HG02642 (cell line): ENCODE measurements around the gene CTDSPL.

Experiments used
- ATAC-seq: cut with Tn5 transposase; IDR thresholded peaks from one replicate; pipeline ENCODE4 v1.9.1; 2021; ENCODE audit warnings: mild to moderate bottlenecking; ENCODE audit not compliant: unreplicated experiment, poor library complexity

Gene CTDSPL

GRCh38 chr3:37909067-37909911 is 47.6 kb downstream of the CTDSPL start:
- ATAC-seq: no peak

- no peak for ATAC-seq
These were observed 49.2 kb downstream of the CTDSPL start for GRCh38 chr3:37910671-37911400.

GRCh38 chr3:37912052-37912733 is 50.5 kb downstream of the CTDSPL start:
- no peak for ATAC-seq

- no peak for ATAC-seq
These were observed 51.8 kb downstream of the CTDSPL start for GRCh38 chr3:37913522-37913921.

- ATAC-seq: no peak
These were observed 55.0 kb downstream of the CTDSPL start for GRCh38 chr3:37916685-37917084.

- no peak for ATAC-seq
These were observed 56.9 kb downstream of the CTDSPL start for GRCh38 chr3:37918627-37919026.

GRCh38 chr3:37920156-37920699 is 58.5 kb downstream of the CTDSPL start:
- no peak for ATAC-seq

- no peak for ATAC-seq
These were observed 59.3 kb downstream of the CTDSPL start for GRCh38 chr3:37921025-37921424.

- no peak for ATAC-seq
These were observed 61.3 kb downstream of the CTDSPL start for GRCh38 chr3:37922721-37923568.

GRCh38 chr3:37923569-37924040 is 61.9 kb downstream of the CTDSPL start:
- no peak for ATAC-seq

GRCh38 chr3:37924453-37924852 is 62.8 kb downstream of the CTDSPL start:
- no peak for ATAC-seq

- no peak for ATAC-seq
These were observed 63.5 kb downstream of the CTDSPL start for GRCh38 chr3:37925157-37925556.

GRCh38 chr3:37926611-37927010 is 64.9 kb downstream of the CTDSPL start:
- no peak for ATAC-seq

GRCh38 chr3:37930495-37930894 is 68.8 kb downstream of the CTDSPL start:
- ATAC-seq: no peak

GRCh38 chr3:37932505-37932904 is 70.8 kb downstream of the CTDSPL start:
- no peak for ATAC-seq

- ATAC-seq: no peak
These were observed 73.1 kb downstream of the CTDSPL start for GRCh38 chr3:37934631-37935289.

GRCh38 chr3:37935290-37935668 is 73.6 kb downstream of the CTDSPL start:
- no peak for ATAC-seq

- no peak for ATAC-seq
These were observed 74.3 kb downstream of the CTDSPL start for GRCh38 chr3:37935756-37936666.
